ENCODE results near the gene PPP1R37.

- TF ChIP-seq CTCF (IDR thresholded peaks at IDR 0.05; ENCODE audit: low read depth, low read length, poor library complexity, severe bottlenecking) (no peak), EZH2phosphoT487 (IDR thresholded peaks at IDR 0.05; ENCODE audit: borderline replicate concordance, low read length) (no peak)
These were observed 4.4 kb downstream of the PPP1R37 start for GRCh38 chr19:45097450-45097775.
